Neutrophil (primary cell): ENCODE data around the gene JPT2.

ENCODE experiments used
- H3K27ac ChIP-seq: fragments of 200-600 bp; sonication (generic); 2 replicates; pipeline ENCODE4 v1.5.1; 2016; ENCODE audit warnings: mild to moderate bottlenecking, moderate library complexity
- H3K27me3 ChIP-seq: fragments of 200-600 bp; sonication (generic); 2 replicates; pipeline ENCODE4 v1.6.0; 2016; ENCODE audit warnings: mild to moderate bottlenecking
- H3K36me3 ChIP-seq: fragments of 200-600 bp; sonication (generic); 2 replicates; pipeline ENCODE4 v1.5.1; 2017
- H3K4me1 ChIP-seq, 2 experiments: fragments of 200-600 bp in 1 of 2; sonication (generic) in 1 of 2; 1 replicate in 1 of 2; 2 replicates in 1 of 2; pipeline versions ENCODE4 v1.5.1 to v1.6.1; 2013 to 2016; ENCODE audit warnings: low read depth in 1 of 2, low read length in 1 of 2, mild to moderate bottlenecking in 1 of 2, moderate library complexity in 1 of 2; ENCODE audit not compliant: control insufficient read depth in 1 of 2, insufficient read depth in 1 of 2
- H3K4me3 ChIP-seq, 2 experiments: fragments of 200-600 bp in 1 of 2; sonication (generic) in 1 of 2; 1 replicate in 1 of 2; 2 replicates in 1 of 2; pipeline ENCODE4 v1.5.1; 2013 to 2016; ENCODE audit warnings: low read depth in 1 of 2, low read length in 1 of 2, mild to moderate bottlenecking in 1 of 2, moderate library complexity in 1 of 2
- H3K9me3 ChIP-seq: fragments of 200-600 bp; sonication (generic); 2 replicates; pipeline ENCODE4 v1.5.1; 2016
- CTCF ChIP-seq: fragments of 200-600 bp; sonication (generic); IDR thresholded peaks from 2 replicates; pipeline ENCODE4 v1.5.1; 2016; ENCODE audit warnings: antibody characterized with exemption

JPT2 gene

GRCh38 chr16:1708083-1708767 is 30.1 kb downstream of the JPT2 start:
- TF ChIP-seq CTCF, result no peak
- Histone ChIP-seq H3K4me3 (no peak overlapping the region), H3K27ac (no peak overlapping the region), H3K36me3 (no peaks in the 10 kb centered on the region), H3K4me1 (peaks cover 28 to 39% of the 10 kb centered on the region in 2 experiments), H3K9me3 (no peaks in the 10 kb centered on the region), H3K27me3 (no peaks in the 10 kb centered on the region)

- Histone ChIP-seq H3K27ac (no peak overlapping the region), H3K4me1 (peaks cover 28 to 40% of the 10 kb centered on the region in 2 experiments), H3K27me3 (no peaks in the 10 kb centered on the region), H3K36me3 (no peaks in the 10 kb centered on the region), H3K4me3 (no peak overlapping the region), H3K9me3 (no peaks in the 10 kb centered on the region)
- no peak for TF ChIP-seq CTCF
These were observed 30.7 kb downstream of the JPT2 start for GRCh38 chr16:1708768-1709180.

GRCh38 chr16:1709356-1709755 is 31.3 kb downstream of the JPT2 start:
- no peaks in the 10 kb centered on the region for H3K36me3 ChIP-seq
- H3K27ac ChIP-seq, result no peak overlapping the region
- TF ChIP-seq CTCF, result no peak
- H3K9me3 ChIP-seq, result no peaks in the 10 kb centered on the region
- peaks cover 28 to 43% of the 10 kb centered on the region in 2 experiments for H3K4me1 ChIP-seq
- H3K4me3 ChIP-seq, result no peak overlapping the region
- H3K27me3 ChIP-seq, result no peaks in the 10 kb centered on the region

- H3K9me3 ChIP-seq, result no peaks in the 10 kb centered on the region
- TF ChIP-seq CTCF, result no peak
- H3K27ac ChIP-seq, result no peak overlapping the region
- no peaks in the 10 kb centered on the region for H3K36me3 ChIP-seq
- H3K27me3 ChIP-seq, result no peaks in the 10 kb centered on the region
- H3K4me3 ChIP-seq, result no peak overlapping the region
- peaks cover 19 to 36% of the 10 kb centered on the region in 2 experiments for H3K4me1 ChIP-seq
These were observed 32.9 kb downstream of the JPT2 start for GRCh38 chr16:1710811-1711507.

GRCh38 chr16:1712791-1713261 is 34.7 kb downstream of the JPT2 start:
- no peak for TF ChIP-seq CTCF
- no peaks in the 10 kb centered on the region for H3K27me3 ChIP-seq
- no peaks in the 10 kb centered on the region for H3K9me3 ChIP-seq
- no peak overlapping the region for H3K4me3 ChIP-seq
- H3K27ac ChIP-seq, result no peak overlapping the region
- H3K36me3 ChIP-seq, result no peaks in the 10 kb centered on the region
- H3K4me1 ChIP-seq, result peaks cover 8 to 20% of the 10 kb centered on the region in 2 experiments
